Stromal cell of bone marrow (primary cell): Measurements from ENCODE around the gene NEK1.
"Not testable (repeated sequence)": the region's sequence is repeated elsewhere in the genome, so short reads cannot be mapped to it uniquely, and the experiment has no call there.

Experiments
- DNase-seq: peaks from one replicate; pipeline ENCODE4 v3.0.0-alpha.2; 2012; ENCODE audit warnings: low read depth

NEK1 gene

GRCh38 chr4:169626331-169627282 is 14.2 kb upstream of the NEK1 start:
- DNase-seq = no peak

GRCh38 chr4:169625886-169626285 is 13.5 kb upstream of the NEK1 start:
- no peak for DNase-seq

GRCh38 chr4:169624012-169624411 is 11.6 kb upstream of the NEK1 start:
- not testable (repeated sequence) for DNase-seq

GRCh38 chr4:169622566-169622965 is 10.2 kb upstream of the NEK1 start:
- no peak for DNase-seq

- DNase-seq = no peak
Measured at GRCh38 chr4:169621731-169622492, 9.5 kb upstream of the NEK1 start.

- no peak for DNase-seq
Measured at GRCh38 chr4:169620880-169621248, 8.5 kb upstream of the NEK1 start.

- DNase-seq = peak; percentile 98
Measured at GRCh38 chr4:169619958-169620879, 7.8 kb upstream of the NEK1 start, which contains the start of gene CLCN3. CLCN3 (plus strand) TSS chr4:169620578; CDS start chr4:169635929, 15,351 bp downstream.

GRCh38 chr4:169619518-169619957 is 7.2 kb upstream of the NEK1 start:
- DNase-seq = no peak

GRCh38 chr4:169618986-169619385 is 6.6 kb upstream of the NEK1 start:
- DNase-seq = no peak

GRCh38 chr4:169618286-169618685 is 5.9 kb upstream of the NEK1 start:
- DNase-seq = no peak

- no peak for DNase-seq
Measured at GRCh38 chr4:169617306-169617705, 4.9 kb upstream of the NEK1 start.

- DNase-seq = no peak
Measured at GRCh38 chr4:169616846-169617245, 4.5 kb upstream of the NEK1 start.

GRCh38 chr4:169615467-169616106 is 3.2 kb upstream of the NEK1 start:
- no peak for DNase-seq

GRCh38 chr4:169612871-169613859 is 782 bp upstream of the NEK1 start:
- DNase-seq = peak; percentile 78

- DNase-seq = no peak
Measured at GRCh38 chr4:169611157-169611556, 1.2 kb downstream of the NEK1 start.

- DNase-seq = no peak
Measured at GRCh38 chr4:169604903-169605331, 7.5 kb downstream of the NEK1 start.

GRCh38 chr4:169604131-169604900 is 8.1 kb downstream of the NEK1 start:
- DNase-seq = peak; percentile 66

- DNase-seq = no peak
Measured at GRCh38 chr4:169603312-169603711, 9.1 kb downstream of the NEK1 start.
